NCI-H2196 (cell line): ENCODE results near the gene RAPGEF6.
"Not testable (repeated sequence)": the region's sequence is repeated elsewhere in the genome, so short reads cannot be mapped to it uniquely, and the experiment has no call there.

Source experiments
- DNase-seq: peaks from one replicate; lab custom pipeline; 2025; ENCODE audit not compliant: unreplicated experiment; lab: John Stamatoyannopoulos, UW

The RAPGEF6 gene

DNA sequence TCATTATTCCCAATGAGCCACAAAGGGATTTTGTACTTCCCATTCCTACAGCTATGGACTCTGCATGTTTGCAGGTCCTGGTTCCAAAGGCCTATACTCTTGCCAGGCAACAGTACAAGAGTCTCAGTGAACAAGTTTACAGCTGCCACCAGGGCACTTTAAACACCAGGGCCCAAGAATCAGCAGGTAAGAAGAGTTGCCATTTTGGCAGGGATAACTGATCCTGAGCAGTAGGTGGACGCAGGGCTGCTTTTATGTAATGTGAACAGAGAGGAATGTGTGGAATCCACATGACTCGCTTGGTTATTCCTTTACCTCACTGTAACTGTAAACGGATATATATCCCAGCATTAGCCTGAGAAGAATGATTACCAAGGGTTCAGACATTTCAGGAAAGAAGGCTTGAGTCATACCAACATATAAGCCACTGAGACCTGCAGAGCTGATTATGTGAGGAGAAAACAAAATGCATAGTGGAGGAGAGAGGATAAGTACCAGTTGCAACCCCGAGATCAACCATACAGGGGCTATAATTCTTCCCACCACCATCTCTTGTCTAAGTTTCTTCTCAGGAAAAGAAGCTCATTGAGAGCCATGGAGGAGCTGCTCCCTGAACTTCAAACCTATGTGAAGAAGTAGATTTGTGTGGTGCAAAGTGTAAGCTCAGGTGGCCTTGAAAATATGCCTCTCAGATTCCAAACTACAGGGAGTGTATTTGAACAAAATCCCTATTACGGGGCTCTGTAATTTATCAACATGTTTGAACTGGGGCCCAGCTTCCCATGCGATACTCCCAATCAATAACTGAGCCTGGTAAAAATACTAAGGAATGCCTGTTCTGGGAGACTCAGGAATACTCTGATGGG lies 24.6 kb downstream of the RAPGEF6 start:
- no peak for DNase-seq

DNA sequence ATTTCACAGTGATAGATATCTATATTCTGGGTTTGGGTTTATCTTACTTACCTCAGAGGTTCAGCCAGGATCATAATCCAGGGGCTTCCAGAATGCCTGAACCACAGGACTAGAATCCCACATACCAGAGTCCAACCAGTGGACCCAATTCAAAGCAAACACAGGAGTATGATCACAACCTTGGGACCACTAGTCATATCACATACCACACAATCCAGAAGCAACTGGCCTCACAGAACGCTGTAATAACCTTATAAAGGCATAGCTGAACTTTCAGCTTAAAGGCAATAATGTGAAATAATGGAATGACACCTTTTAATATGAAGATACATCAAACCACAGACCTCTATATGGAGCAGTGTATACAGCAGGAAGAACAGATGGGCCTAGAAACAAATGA lies 25.3 kb downstream of the RAPGEF6 start:
- no peak for DNase-seq

DNA sequence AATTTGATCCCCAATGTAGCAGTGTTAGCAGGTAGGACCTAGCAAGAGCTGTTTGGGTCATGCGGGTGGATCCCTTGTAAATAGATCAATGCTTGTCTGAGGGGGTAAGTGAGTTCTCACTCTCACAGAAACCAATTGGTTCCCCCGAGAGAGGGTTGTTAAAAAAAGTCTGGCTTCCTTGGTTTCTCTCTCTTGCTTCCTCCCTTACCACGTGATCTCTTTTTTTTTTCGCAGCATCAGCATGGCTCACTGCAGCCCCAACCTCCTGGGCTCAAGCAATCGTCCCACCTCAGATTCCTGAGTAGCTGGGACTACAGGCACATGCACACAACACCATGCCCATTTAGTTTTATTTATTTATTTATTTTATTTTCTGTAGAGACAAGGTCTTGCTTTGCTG lies 26.4 kb downstream of the RAPGEF6 start:
- DNase-seq = no peak

DNA sequence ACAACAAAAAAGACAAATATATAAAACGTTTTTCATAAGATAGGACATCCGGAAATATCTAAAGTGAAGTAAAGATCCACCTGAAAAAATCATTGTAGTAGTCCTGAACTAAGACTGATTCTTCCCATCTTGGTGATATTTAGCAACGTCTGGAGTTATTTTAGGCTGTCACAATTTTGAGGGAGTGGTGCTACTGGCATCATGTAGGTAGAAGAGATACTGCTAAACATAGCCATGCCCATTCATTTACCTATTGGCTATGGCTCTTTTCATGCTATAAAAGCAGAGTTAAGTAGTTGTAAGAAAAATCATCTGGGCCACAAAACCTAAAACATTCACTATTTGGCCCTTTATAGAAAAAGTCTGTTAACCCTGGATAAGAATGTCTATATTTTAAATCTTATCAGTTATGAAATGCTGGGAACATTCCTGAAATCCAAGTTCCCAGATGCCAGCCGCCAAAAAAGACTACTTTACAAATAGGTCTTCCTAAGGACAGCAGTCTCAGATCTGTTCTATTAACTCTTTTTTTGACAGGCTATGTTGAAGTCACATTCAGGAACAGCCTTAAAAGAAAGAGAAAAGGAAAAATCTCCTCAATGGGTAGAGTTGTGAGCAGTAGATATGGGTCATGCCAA lies 27.0 kb downstream of the RAPGEF6 start:
- DNase-seq = no peak

DNA sequence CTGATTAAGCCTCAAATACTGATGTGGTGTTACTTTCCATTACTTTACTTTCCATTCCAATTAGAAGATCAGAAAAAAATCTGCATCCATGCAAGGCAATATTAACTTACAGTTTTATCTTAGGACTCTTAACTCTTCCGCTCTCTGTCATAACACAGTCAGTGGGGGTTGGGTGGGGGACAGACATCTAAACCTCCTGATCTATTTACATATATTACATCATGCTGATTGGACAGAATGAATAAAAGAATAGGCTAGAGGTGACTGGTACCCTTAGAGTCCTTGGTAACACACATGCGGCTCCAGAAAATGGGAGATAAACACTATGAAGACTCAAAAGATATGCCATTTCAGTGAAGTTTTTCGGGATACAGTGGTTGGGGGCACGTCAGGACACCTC lies 27.6 kb downstream of the RAPGEF6 start:
- no peak for DNase-seq

DNA sequence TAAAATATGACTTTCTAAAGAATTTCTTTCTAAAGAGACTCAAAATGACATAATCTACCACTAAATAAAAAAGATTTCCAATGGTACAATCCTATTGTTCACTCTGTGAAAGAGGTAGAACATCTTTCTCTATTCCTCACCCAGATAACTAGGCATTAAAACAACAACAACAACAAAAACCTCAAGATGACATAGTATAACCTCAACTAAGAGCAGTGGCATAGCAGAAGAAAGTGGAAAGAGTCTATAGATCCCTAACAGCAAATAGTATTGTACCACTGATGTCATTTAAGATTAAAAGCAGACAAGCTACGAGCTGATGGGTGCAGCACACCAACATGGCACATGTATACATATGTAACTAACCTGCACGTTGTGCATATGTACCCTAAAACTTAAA lies 29.9 kb downstream of the RAPGEF6 start:
- DNase-seq = no peak

DNA sequence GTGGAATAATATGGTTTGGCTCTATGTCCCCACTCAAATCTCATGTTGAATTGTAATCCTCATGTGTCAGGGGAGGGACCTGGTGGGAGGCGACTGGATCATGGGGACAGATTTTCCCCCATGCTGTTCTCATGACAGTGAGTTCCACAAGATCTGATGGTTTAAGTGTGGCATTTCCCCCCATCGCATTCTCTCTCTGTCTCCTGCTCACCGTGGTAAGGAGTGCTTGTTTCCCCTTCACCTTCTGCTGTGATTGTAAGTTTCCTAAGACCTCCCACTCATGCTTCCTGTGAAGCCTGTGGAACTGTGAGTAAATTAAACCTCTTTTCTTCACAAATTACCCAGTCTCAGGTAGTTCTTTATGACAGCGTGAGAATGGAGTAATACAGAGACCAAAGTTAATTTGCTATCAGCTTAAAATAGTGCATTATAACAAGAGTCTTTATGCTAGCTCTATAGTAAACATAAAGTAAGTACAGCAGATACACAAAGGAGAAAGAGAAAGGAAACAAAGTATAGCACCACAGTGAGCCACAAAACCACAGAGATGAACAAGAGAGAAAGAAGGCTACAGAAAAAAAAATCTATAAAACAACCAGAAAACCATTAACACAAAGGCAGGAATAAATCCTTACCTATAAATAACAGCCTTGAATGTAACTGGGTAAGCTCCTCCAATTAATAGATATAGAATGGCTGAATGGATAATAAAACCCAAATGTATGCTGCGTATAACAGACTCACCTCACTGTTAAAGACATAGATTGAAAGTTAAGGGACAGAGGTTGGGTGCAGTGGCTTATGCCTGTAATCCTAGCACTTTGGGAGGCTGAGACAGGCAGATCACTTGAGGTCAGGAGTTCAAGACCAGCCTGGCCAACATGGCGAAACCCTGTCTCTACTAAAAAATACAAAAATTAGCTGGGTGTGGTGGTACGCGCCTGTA lies 39.7 kb downstream of the RAPGEF6 start:
- DNase-seq = no peak

DNA sequence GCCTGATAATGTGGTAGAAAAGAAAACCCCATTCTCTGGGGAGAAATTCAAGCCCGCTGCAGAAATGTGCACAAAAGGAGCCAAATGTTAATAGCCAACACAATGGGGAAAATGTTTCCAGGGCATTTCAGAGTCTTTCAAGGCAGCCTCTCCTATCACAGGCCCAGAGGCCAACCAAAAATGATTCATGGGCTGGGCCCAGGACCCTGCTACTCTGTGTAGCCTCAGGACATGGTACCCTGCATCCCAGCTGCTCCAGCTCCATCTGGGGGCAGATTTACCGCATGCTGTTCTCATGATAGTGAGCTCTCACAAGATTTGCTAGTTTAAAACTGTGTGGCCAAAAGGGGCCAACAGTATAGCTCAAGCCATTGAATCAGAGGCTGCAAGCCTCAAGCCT lies 41.1 kb downstream of the RAPGEF6 start:
- DNase-seq = no peak

DNA sequence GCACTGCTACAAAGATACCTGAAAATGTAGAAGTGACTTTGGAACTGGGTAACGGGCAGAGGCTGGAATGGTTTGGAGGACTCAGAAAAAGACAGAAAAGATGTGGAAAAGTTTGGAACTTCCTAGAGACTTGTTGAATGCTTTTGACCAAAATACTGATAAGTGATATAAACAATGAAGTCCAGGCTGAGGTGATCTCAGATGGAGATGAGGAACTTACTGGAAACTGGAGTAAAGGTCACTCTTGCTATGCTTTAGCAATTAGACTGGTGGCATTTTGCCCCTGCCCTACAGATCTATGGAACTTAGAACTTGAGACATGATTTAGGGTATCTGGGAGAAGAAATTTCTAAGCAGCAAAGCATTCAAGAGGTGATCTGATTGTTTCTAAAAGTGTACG lies 41.6 kb downstream of the RAPGEF6 start:
- DNase-seq = not testable (repeated sequence)

DNA sequence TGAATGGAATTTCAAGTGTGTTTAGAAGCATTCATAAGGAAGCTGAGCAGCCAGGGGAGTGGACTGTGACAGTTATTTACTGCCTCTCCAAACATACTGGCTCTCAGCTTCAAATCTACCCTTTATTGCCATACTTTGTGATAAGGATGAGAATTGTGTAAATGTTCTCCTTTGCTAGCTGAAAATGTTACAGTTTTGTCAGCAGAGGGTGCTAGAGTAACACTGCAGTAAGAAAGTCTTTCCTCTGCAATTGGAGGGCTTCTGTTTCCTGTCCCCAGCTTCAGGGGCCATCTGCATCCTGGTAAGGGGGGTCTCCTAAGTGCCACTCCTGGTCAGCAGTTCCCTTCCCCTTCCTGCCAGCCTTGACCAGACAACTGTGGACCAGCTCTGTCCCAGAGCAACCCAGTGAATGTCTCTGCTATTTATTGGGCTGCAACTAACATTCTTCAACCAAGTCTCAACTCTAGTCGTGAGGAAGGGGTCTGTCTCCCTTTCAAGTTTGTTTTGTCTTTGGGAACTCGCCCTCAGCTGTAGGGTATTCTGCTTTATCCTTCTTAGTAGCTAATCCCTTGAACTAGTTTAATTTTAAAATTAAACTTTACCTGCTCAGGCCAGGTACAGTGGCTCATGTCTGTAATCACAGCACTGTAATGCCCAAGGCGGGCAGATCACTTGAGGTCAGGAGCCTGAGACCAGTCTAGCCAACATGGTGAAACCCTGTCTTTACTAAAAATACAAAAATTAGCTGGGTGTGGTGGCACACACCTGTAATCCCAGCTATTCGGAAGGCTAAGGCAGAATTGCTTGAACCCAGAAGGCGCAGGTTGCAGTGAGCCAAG lies 45.3 kb downstream of the RAPGEF6 start:
- peak; percentile 16 for DNase-seq

DNA sequence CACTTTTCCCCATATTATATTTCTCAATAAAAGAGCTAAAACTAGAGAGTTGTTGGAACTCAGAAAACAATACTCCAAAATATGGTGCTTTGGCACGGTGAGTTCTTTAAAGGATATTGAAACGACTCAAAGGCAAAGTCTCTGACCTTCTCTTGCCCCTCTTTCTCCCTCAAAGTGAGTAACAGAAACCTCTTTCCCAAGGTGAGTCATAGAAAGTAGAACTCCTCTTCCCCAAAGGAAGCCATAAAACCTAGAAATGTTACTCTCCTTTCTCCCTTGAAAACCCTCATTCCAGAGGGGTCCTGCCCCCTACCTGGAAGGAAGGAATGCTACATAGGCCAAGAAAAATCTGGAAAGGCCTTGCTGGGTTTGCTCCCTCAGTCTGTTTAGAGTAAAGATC lies 47.5 kb downstream of the RAPGEF6 start:
- DNase-seq = no peak

DNA sequence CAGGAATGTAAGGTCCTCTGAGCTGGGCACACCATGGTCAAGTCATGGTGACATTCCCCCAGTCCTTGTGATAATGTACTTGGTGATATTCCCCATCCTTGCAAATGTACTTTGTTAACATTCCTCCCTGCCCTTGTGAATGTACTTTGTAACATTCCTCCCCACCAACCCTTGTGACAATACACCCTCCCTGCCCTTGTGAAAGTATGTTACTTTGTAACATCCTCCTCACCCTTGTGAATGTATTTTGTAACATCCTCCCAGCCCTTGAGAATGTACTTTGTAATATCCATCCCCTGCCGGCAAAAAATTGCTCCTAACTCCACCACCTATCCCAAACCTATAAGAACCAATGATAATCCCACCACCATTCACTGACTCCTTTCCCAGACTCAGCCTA lies 53.3 kb downstream of the RAPGEF6 start:
- no peak for DNase-seq

DNA sequence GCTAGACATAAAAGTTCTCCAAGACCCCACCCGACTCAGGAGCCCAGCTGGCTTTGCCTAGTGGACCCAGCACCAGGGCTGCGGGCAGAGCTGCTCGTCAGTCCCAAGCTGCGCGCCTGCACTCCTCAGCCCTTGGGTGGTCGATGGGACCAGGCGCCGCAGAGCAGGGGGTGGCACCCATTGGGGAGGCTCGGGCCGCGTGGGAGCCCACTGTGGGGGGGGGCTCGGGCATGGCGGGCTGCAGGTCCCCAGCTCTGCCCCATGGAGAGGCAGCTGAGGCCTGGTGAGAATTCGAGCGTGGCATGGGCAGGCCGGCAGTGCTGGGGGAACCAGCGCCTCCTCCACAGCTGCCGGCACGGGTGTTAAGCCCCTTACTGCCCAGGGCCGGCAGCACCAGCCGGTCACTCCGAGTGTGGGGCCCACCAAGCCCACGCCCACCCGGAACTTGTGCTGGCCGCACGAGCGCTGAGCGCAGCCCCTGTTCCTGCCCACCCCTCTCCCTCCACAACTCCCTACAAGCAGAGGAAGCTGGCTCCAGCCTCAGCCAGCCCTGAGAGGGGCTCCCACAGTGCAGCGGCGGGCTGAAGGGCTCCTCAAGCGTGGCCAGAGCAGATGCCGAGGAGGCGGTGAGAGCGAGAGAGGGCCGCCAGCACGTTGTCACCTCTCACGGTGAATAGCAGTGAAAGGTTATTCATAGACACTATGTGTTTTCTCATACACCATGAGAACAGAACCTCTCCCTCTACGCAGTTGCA lies 54.9 kb downstream of the RAPGEF6 start:
- no peak for DNase-seq

DNA sequence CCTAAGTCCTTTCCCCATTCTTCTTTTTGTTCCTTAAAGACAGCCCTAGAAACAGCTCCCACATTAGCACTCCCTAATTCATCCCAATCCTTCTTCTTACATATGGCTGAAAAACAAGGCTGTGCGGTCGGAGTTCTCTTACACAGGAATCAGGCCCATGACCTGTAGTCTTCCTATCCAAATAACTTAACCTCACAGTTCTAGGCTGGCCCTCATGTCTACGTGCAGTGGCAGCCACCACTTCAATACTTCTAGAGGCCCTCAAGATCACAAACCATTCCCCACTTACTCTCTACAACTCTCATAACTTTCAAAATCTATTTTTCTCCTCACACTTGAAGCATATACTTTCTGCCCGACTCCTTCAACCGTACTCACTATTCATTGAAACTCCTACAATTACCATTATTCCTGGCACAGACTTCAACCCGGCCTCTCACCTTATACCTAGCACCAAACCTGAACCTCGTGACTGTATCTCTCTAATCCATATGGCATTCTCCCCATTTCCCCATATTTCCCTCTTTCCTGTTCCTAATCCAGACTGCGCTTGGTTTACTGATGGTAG lies 59.3 kb downstream of the RAPGEF6 start:
- no peak for DNase-seq

DNA sequence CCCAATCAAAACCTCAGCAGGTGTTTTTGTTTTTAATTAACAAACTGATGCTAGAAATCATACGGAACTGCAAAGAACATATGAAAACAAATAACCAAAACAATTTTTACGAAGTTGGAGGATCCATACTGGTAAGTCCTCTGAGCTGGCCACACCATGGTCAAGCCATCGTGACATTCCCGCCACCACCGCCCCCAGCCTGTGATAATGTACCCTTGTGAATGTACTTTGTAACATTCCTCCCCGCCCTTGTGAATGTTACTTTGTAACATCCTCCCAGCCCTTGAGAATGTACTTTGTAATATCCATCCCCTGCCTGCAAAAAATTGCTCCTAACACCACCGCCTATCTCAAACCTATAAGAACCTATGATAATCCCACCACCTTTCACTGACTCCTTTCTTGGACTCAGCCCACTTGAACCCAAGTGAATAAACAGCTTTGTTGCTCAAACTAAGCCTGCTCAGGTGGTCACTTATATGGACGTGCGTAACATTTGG lies 63.3 kb downstream of the RAPGEF6 start:
- DNase-seq = no peak

DNA sequence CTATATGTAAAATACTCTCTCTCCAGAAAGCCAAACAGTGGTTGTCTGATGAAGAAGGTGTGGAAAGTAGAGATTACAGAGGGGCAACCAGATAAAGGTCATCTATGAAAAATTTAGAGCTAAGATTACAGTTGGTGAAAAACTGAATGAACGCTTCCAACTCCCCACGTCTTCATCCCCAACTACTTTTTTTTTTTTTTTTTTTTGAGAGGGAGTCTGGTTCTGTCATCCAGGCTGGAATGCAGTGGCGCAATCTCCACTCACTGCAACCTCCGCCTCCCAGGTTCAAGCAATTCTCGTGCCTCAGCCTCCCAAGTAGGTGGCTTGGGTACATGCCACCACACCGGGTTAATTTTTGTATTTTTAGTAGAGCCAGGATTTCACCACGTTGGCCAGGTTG lies 64.3 kb downstream of the RAPGEF6 start:
- DNase-seq = no peak

DNA sequence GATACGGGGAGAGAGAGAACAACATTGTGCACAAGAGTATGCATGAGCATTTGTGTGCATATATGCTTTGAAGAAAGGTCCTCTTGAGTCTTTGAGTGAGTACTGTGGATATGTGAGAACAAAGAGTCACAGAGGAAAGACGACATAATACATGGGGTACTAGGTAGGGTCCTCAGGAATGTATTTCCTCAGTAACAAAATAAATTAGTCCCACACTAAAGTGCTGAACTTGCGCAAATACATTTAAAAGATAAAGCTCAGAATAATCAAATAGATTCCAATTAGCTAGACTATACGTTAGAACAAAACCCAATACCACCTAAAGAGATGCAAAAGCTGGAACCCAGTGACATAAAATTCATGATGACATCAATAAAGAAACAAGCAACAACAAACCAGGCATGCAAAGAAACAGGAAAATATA lies 70.8 kb downstream of the RAPGEF6 start:
- DNase-seq = no peak

DNA sequence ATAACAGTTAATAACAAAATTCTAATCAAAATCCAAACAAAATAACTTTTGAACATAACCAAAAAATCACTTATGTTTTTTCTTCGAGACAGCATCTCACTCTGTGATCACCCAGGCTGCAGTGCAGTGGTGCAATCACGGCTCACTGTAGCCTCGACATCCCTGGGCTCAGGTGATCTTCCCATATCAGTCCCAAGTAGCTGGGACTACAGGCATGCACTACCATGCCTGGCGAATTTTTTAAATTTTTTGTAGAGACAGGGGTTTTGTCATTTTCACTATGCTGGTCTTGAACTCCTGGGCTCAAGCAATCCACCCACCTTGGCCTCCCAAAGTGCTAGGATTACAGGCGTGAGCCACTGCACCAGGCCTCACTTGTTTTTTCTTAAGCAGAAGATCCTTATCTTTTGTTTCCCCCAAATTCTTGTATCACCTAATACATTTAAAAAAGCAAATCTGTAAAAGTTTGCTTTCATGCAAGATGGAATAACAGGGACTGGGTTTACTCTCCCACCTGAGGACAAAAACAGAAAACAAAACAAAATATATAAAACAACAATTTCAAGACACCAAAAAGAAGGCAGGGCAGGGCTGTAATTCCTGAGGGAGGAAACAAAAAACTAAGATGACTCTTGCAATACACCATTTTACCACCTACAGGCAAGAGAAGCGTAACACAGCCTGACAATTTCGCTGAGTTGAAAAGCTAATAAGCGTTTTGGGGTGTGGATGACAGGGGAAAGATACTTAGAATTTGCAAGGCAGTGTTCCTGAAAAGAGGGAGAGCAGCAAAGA lies 71.4 kb downstream of the RAPGEF6 start:
- no peak for DNase-seq

DNA sequence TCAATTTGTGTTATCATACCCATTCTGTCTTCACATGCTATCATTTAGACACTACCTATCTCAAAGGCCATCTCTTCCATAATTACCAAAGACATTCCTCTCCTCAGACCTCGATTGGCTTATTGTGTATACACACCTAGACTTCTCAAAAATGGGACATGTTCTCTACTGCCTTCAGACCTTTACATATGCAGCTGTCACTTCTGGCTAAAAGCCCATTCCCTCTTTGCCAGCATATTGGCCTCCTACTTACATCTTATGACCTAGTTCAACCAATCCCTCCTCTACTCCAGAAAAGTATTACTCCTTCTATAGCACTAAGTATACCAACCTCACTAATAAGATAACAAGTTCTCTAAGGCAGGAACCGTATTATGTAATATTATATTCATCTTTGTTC lies 84.4 kb downstream of the RAPGEF6 start:
- no peak for DNase-seq
